Pancreas (tissue), 10 donors: ENCODE measurements around the gene DDX54. TPM values are rescaled to one million over a fixed set of nuclear protein-coding genes. Genes with fewer than 3 reads are reported as not detected.

ENCODE experiments used
- ATAC-seq, 4 donors: fragments of 200-7000 bp; cut with Tn5 transposase; one replicate each; pipeline versions ENCODE4 v1.8.0 to v1.9.1; 2020; ENCODE audit warnings: mild to moderate bottlenecking in 4 of 4, moderate library complexity in 4 of 4
- DNase-seq, 6 donors: peaks; one replicate each; pipeline ENCODE4 v3.0.0-alpha.2; 2020
- FAIRE-seq: peaks from 2 replicates; lab custom pipeline; 2012; peaks lifted over from hg19 to GRCh38; lab: Jason Lieb, UNC
- H3K27ac ChIP-seq, 4 donors: fragments of 200-600 bp; sonication (generic); 1 replicate in 3 of 4; 2 replicates in 1 of 4; pipeline versions ENCODE4 v1.5.0 to v1.8.0; 2020
- H3K27me3 ChIP-seq, 4 donors: fragments of 200-600 bp; one replicate each; pipeline ENCODE4 v1.8.0; 2021
- H3K36me3 ChIP-seq, 3 donors: fragments of 200-600 bp; sonication (generic) in 1 of 3; one replicate each; pipeline versions ENCODE4 v1.5.0 to v1.8.0; 2020 to 2021
- H3K4me1 ChIP-seq, 3 donors: fragments of 200-600 bp; one replicate each; pipeline ENCODE4 v1.8.0; 2021
- H3K4me3 ChIP-seq, 4 donors: fragments of 200-600 bp; sonication (generic) in 2 of 4; one replicate each; pipeline versions ENCODE4 v1.5.0 to v1.8.0; 2020 to 2021
- H3K9me3 ChIP-seq, 4 donors: fragments of 200-600 bp; one replicate each; pipeline ENCODE4 v1.8.0; 2021
- WGBS, 2 donors: extraction: QIAGEN DNeasy Blood & Tissue Kit; methylation state at CpG; one replicate each; pipeline ENCODE4 v1.1.7; 2013; 5-methylcytosine and 5-hydroxymethylcytosine counted together
- intact Hi-C, 3 donors: fragments of 100-400 bp; cut with DNase I; formaldehyde crosslinking; loops; one replicate each; pipeline versions ENCODE4 v1.11.1 to v1.14.2; 2022
- polyA plus RNA-seq, 2 donors: library from polyadenylated mRNA; stranded (reverse); fragments of 200-250 nt; gene quantifications; one replicate each; pipeline ENCODE4 v1.2.3, GENCODE V29; 2013
- total RNA-seq, 6 donors: library from RNA; stranded (reverse); fragmentation: NEBNext Ultra II Directional in 4 of 6; extraction: Animal tissue kit (Norgen Biotek cat#: 25700) in 4 of 6; gene quantifications; one replicate each; pipeline versions ENCODE4 v1.2.1 to v1.2.4, GENCODE V29; 2021 to 2023
- TF ChIP-seq, protein P1 (sequence below), 4 donors: fragments of 200-600 bp; sonication (generic) in 3 of 4; IDR thresholded peaks; one replicate each; pipeline versions ENCODE4 v1.5.0 to v1.8.0; 2021; ENCODE audit warnings: antibody characterized with exemption in 4 of 4
- donor health status: healthy with polysubstance abuse.
- donor health status: DM: no; HTN: no; CAD: no; lungs with moderate emphysema.
- donor health status: DM: no; HTN: no; CAD: no.
- donor health status: control.
- donor health status: control.
- donor health status: Bipolar disorder and iron deficiency.
- donor health status: DM: yes; HTN: yes; CAD: no.
- donor health status: DM: no; HTN: no; CAD: no.
- donor health status: DM: no; HTN: no; CAD: no.
- donor health status: DM: yes; HTN: yes; CAD: no.

The DDX54 gene
- total and polyA plus RNA-seq, 8 donors, result 30.0 to 71.4 (median 54.6) TPM

DNA sequence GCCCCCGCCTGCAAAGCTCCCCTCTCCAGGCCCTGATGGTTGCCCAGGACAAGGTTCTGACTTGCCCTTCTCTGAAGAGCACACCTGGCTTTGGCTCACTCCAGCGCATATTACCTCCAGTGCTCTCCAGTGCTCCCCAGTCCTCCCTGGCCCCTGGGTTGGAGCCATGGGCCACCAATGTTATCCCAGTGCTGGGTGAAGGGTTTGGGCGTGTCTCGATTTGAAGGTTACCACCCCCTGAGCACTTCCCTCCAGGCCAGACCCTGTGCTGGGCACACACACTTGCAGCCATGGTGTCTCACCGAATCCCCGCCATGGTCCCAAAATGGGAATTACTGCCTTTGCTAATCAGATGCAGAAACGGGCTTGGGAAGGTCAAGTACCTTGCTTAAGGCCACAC, 11.3 kb upstream of the DDX54 start:
- H3K36me3 ChIP-seq, result peaks cover 0 to 1% (median under 1%) of the 10 kb centered on the region in 3 donors
- no peak overlapping the region for H3K4me3 ChIP-seq
- DNase-seq (no peak), ATAC-seq (no peak), FAIRE-seq (no peak)
- peaks cover 11 to 18% (median 13%) of the 10 kb centered on the region in 3 donors for H3K4me1 ChIP-seq
- H3K27me3 ChIP-seq, result no peaks in the 10 kb centered on the region
- WGBS, 2 donors, result 57 to 66% methylated on average over 7 of the region's 7 CpGs
- intact Hi-C loops, result loop anchor here in 1 of 3 donors (10.0 kb wide), 1 partner anchor 228 kb away; the partner anchor contains the start of gene SDSL
- H3K9me3 ChIP-seq, result no peaks in the 10 kb centered on the region
- no peak overlapping the region for H3K27ac ChIP-seq
- TF ChIP-seq, protein P1, sequence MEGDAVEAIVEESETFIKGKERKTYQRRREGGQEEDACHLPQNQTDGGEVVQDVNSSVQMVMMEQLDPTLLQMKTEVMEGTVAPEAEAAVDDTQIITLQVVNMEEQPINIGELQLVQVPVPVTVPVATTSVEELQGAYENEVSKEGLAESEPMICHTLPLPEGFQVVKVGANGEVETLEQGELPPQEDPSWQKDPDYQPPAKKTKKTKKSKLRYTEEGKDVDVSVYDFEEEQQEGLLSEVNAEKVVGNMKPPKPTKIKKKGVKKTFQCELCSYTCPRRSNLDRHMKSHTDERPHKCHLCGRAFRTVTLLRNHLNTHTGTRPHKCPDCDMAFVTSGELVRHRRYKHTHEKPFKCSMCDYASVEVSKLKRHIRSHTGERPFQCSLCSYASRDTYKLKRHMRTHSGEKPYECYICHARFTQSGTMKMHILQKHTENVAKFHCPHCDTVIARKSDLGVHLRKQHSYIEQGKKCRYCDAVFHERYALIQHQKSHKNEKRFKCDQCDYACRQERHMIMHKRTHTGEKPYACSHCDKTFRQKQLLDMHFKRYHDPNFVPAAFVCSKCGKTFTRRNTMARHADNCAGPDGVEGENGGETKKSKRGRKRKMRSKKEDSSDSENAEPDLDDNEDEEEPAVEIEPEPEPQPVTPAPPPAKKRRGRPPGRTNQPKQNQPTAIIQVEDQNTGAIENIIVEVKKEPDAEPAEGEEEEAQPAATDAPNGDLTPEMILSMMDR (IDR thresholded peaks at IDR 0.05), result no peak

DNA sequence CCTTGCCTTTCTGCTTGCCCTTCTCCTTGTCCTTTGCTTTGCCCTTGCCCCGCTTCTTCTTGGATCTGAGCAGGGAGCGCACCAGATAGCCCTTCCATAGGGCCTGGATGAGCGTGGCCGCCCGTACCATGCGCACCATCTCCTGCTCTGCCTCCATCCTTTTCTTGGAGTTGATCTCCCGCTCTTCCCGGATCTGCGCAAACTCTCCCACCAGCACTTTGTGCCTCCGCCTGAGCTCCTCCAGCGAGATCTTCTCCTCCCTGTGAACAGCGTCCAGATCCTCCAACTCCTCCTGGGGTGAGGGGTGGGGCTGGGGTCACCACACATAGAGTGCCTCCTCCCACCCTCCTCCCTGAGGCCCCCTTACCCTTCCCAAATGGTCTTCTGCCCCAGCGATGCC, 10.3 kb upstream of the DDX54 start:
- DNase-seq, result no peak
- Histone ChIP-seq H3K27me3 (no peaks in the 10 kb centered on the region), H3K4me1 (peaks cover 5 to 10% (median 5%) of the 10 kb centered on the region in 3 donors), H3K36me3 (peaks cover 0 to 4% (median 3%) of the 10 kb centered on the region in 3 donors), H3K9me3 (no peaks in the 10 kb centered on the region), H3K4me3 (no peak overlapping the region), H3K27ac (no peak overlapping the region)
- intact Hi-C loops, result loop anchor here in 1 of 3 donors (10.0 kb wide), 1 partner anchor 229 kb away; the partner anchor contains the start of gene SDSL
- TF ChIP-seq, protein P1 (IDR thresholded peaks at IDR 0.05), result no peak
- 91 to 95% methylated on average over 13 of the region's 13 CpGs for WGBS, 2 donors
- FAIRE-seq, result no peak
- no peak for ATAC-seq

DNA sequence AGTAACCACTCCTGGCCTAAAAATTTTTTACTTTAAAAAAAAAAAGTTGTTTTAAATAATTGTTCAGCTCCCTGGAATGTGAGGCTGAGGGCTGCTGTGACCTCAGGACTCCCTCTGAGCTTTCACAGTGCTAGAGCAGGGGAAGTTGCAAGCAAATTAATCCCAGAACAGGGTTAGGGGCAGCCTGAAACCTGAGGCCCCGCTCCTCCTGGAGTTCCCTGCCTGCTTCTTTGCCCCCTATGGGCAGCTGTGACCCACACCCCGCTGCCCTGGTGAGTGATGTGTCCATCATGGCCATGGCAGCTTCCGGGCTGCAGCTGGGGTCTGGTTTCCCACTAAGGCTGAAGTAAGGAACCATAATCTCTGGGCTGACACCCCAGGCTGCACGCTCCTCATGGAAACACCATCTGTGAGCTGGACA, 9.7 kb upstream of the DDX54 start:
- FAIRE-seq, result no peak
- H3K4me3 ChIP-seq, result no peak overlapping the region
- no peak for ATAC-seq
- H3K27ac ChIP-seq, result no peak overlapping the region
- H3K27me3 ChIP-seq, result no peaks in the 10 kb centered on the region
- no peaks in the 10 kb centered on the region for H3K9me3 ChIP-seq
- TF ChIP-seq, protein P1 (IDR thresholded peaks at IDR 0.05), result no peak
- intact Hi-C loops, result loop anchor here in 1 of 3 donors (10.0 kb wide), 1 partner anchor 230 kb away; the partner anchor contains the start of gene SDSL
- no peak for DNase-seq
- peaks cover 0 to 4% (median 3%) of the 10 kb centered on the region in 3 donors for H3K36me3 ChIP-seq
- peaks cover 2 to 5% (median 2%) of the 10 kb centered on the region in 3 donors for H3K4me1 ChIP-seq
- 87 to 88% methylated on average over 4 of the region's 4 CpGs for WGBS, 2 donors

DNA sequence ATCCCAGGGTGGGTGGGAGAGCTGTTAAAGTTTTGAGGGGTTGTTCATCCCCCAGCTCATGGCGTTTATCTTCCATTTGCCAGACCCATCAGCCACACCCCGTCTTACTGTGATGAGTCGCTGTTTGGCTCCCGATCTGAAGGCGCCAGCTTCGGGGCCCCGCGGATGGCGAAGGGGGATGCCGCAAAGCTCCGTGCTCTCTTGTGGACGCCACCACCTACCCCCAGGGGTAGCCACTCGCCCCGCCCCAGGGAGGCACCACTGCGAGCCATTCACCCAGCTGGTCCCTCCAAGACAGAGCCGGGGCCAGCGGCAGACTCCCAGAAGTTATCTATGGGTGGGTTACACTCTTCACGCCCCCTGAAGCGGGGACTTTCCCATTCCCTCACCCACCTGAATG, 5.9 kb upstream of the DDX54 start:
- DNase-seq (peak in 1 of 6 donors; percentile 64), FAIRE-seq (no peak), ATAC-seq (no peak)
- H3K27me3 ChIP-seq, result no peaks in the 10 kb centered on the region
- H3K4me1 ChIP-seq, result peaks cover 0 to 5% (median 4%) of the 10 kb centered on the region in 3 donors
- peaks cover 0 to 4% (median 3%) of the 10 kb centered on the region in 3 donors for H3K36me3 ChIP-seq
- H3K9me3 ChIP-seq, result no peaks in the 10 kb centered on the region
- TF ChIP-seq, protein P1 (IDR thresholded peaks at IDR 0.05), result no peak
- 93 to 96% methylated on average over 19 of the region's 19 CpGs for WGBS, 2 donors
- no peak overlapping the region for H3K27ac ChIP-seq
- no peak overlapping the region for H3K4me3 ChIP-seq
- intact Hi-C loops, result loop anchor here in 1 of 3 donors (10.0 kb wide), 1 partner anchor 234 kb away; the partner anchor contains the start of gene SDSL

DNA sequence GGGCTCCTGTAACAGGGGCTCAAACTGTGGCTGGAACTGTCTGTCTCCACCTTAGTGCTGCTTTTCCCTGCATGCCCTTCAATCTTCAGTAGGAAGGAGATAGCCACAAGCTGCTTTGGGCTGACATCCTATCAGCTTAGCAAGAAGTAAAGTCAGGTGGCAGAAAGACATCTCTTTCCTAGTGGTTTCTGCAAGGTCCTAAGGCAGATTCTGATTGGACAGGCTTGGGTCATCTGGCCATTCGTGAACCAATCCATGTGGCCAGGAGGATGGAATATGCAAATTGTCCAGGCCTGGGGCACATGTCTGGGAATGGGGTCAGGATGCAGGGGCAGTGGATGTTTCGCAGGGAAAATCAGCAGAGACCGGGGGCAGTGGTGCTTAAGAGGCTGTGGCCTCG, 5.5 kb upstream of the DDX54 start:
- Histone ChIP-seq H3K9me3 (no peaks in the 10 kb centered on the region), H3K4me1 (peaks cover 0 to 8% (median 4%) of the 10 kb centered on the region in 3 donors), H3K27me3 (no peaks in the 10 kb centered on the region), H3K27ac (no peak overlapping the region), H3K36me3 (peaks cover 0 to 4% (median 3%) of the 10 kb centered on the region in 3 donors), H3K4me3 (no peak overlapping the region)
- WGBS, 2 donors, result 95 to 96% methylated on average over 4 of the region's 4 CpGs
- TF ChIP-seq, protein P1 (IDR thresholded peaks at IDR 0.05), result no peak
- intact Hi-C loops, result loop anchor here in 1 of 3 donors (10.0 kb wide), 1 partner anchor 234 kb away; the partner anchor contains the start of gene SDSL
- no peak for FAIRE-seq
- no peak for DNase-seq
- no peak for ATAC-seq
